GM21526 (cell line): ENCODE data around the gene TSPAN33.
"Not testable (repeated sequence)": the region's sequence is repeated elsewhere in the genome, so short reads cannot be mapped to it uniquely, and the experiment has no call there.

Source experiments
- ATAC-seq: cut with Tn5 transposase; IDR thresholded peaks from one replicate; pipeline ENCODE4 v1.9.1; 2021; ENCODE audit warnings: moderate library complexity; ENCODE audit not compliant: unreplicated experiment, low FRiP score

The TSPAN33 gene, protein sequence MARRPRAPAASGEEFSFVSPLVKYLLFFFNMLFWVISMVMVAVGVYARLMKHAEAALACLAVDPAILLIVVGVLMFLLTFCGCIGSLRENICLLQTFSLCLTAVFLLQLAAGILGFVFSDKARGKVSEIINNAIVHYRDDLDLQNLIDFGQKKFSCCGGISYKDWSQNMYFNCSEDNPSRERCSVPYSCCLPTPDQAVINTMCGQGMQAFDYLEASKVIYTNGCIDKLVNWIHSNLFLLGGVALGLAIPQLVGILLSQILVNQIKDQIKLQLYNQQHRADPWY

DNA sequence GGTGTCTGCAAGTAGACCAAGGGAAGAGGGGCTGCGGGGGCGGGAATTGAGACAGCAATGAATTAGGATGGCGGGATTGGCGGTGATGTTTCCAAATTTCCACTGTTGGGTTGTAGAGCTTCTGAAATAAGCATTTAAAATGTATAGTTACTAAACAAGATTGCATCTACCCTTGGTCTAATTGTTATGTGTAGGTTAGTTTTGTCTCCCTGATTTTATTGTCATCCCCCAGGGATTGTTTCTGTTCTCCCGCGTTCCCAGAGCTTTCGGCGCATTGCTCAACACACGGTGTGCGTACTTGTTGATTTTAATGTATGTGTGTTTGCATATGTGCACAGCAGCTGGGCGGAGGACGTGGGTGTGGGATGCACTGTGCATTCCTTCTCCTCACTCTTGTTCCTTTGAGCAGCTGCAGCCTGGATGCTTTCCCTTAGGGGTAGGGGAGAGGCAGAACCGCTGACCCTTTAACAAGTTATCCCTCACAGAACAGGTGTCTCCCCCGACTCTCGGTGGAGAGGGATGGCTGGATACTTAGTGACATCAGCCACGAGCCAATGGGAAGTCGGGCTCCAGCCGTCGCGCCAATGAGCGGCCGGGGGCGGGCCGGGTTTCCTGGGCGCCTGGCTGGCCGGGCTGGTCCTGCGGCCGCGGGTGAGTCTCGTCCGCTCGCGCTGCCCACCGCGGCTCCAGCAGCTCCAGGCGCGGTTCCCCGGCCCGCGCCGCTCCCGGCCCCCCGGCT is at the start of gene TSPAN33:
TSPAN33 (plus strand) TSS at position 613 of the 739 bp plus-strand sequence. CDS start 274 bp downstream, outside the sequence.
- ATAC-seq = peak; percentile 70

DNA sequence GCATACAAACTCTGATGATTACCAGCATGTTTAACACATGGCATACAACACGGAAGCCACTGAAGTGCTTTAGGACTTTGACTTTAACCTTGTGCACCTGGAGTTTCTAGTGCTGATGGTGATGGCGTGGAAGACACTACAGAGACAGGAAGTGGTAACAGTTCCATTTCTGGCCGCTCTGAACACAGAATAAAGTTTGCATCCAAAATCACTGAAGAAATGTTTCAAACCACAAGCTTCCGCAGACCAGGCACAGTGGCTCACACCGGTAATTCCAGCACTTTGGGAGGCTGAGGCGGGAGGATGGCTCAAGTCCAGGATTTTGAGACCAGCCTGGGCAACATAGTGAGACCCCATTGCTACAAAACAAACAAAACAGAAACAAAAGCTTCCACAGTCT is 49.2 kb upstream of the TSPAN33 start:
- ATAC-seq = peak; percentile 67

DNA sequence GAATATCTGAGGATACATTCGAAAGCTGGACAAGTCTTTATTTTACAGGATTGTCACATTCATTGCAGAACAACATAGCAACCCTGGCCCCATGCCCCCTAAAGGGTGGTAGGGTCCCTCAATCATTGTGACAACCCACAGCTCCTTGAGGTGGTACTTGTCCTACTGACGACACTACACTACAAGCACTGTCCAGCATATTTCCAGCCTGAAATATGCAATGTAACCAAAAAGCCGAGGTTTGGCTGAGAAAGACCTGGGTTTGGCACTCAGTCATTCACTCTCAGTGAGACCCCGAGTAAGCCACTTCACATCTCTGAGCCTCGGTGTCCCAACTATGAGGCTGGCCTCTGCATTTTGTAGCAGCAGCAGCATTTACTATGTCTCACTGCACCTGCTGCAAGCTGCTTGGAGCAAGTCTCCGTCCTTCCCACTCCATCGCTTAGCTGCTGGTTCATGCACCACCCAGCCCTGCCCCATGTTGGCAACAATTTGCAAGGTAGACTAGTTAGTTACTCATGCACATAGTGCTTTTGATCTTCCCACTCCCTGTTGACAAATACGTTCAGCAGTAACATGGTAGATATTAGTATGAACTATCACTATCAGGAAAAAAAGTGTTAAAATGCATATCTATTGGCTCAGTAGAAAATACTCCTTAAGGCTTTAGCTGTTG is 46.0 kb upstream of the TSPAN33 start:
- no peak for ATAC-seq

DNA sequence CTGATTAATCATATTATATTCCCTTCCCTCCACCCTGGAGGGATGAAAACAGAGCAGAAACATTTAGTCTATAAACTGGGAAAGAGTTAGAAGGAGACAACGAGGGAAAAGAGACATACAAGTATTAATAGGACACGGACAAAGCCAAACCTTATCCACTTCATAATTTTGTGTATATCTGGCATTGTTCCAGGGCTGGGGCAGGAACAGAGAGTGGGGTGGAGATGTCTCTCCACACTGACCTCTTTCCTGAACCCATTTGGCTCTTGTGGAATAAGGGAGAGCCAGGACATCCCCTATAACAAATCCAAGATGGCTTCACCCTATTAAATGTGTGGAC is 43.7 kb upstream of the TSPAN33 start:
- ATAC-seq = no peak

DNA sequence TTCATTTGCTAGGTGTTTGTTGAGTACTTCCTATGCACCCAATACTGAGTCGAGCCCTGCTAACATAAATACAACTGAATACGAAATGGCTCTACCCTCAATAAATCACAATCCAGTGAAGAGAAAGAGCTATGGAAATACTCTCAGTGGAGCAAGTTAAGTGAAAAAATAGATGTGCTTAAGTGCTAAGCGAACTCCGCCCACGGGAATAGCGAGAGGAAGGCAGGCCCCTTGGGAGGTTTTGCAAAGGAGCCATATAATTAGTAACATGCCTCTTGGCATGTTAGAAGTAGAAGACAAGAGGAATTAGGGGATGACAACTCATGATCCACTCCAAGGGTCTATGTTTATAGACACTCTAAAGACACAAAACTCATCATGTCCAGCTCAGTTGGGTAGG is 42.8 kb upstream of the TSPAN33 start:
- ATAC-seq = no peak

DNA sequence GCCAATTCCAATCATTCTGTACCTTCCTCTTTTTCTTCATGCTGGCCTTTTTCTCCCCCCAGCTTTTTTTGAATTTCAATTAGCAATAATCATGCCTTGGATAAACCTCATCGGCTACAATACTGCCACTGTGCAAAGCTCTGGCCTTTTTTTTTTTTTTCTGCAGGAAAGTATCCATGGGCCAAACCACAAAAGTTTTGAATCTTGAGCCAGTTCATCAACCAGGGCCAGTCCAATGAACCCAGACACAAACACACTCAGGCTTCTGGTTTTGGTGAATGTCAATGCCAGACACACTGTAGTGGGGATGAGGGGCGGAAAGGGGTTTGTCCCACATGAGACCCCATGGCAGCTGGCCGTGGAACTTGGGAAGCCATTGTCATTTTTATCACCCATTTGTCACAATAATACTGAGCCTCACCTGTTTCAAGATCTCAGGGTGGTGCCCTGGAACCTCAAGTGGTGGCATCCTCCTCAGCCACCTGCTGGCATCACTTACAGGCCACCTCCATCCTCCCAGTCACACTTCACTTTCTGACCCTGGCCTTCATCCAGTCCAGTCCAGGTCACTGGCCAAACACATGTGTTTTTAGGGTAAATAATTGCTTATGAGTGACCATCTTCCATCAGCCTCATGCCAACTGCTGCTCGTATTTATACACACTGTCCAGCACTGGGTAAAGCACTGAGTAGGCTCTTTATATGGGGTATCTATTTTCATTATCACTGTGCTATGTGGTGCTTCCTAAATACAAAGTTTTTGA is 40.8 kb upstream of the TSPAN33 start:
- ATAC-seq = no peak

DNA sequence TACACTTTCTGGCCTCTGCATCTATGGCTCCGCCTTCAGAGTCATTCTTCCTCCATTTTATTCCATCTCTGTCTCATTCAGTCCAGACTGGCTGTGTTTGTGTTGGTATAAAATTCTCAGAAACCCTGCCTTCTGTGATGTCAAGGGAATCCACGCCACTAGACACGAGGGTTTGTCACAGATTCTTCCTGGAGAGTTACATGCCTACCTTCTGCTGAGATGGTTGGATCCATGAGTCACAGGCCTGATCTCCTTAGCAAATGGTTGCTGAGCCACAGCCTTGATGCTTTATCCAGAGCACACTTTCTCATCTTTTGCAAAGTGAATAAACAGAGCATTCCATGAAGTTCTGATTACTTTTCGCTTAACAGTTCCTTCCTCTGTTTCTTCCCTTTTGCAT is 35.9 kb upstream of the TSPAN33 start:
- ATAC-seq = no peak

DNA sequence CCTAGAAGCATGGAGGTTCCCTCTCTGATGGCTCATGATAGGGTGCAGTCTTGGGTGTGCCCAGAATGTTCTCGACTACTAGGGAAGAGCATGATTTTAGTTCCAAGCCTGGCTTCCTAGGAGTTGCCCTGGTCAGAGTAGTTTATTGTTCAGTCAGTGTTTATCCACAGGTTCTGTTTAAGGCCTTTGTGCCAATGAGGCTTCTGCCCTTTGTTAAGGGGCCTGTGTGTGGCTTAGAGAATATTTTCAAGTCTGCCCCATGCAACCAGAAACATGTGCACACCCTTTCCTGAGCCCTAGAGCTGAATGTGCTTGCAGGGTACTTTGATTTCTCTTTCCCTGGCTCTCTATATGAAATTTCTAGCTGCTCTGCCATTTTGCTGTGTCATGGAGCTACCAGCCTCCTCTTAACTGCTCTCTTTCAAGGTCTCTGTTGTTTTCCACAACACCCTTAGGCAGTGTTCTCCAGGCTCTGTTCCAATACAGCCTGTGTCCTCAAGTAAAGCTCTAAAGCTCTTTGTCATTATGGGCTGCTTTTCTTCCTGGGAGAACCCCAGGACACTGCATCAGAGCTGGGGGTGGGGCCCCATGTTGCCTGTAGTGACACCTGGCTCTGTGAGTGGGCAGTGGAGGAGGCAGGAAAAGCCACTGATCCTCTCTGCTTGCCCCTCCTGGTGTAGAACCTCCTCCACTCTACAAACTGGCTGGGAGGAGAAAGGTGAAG is 34.1 kb upstream of the TSPAN33 start:
- ATAC-seq = no peak

DNA sequence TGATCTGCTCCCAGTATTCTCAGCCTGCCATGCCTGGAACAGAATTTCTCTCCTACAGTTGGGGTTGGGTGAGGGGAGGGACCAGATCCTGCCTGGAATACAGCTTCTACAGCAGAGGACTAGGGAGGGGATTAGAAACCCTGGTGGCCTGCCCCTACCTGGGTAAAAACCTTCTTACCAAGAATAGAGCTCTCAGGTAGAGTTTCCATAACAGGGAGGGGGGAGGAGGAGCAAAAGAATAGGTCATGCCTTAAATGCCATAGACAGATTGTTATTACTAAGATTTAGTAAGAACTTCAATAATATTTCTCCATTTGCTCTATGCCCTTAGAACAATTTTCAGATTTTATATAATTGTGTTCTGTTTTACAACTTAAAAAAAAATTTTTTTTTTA is 33.5 kb upstream of the TSPAN33 start:
- ATAC-seq = no peak

DNA sequence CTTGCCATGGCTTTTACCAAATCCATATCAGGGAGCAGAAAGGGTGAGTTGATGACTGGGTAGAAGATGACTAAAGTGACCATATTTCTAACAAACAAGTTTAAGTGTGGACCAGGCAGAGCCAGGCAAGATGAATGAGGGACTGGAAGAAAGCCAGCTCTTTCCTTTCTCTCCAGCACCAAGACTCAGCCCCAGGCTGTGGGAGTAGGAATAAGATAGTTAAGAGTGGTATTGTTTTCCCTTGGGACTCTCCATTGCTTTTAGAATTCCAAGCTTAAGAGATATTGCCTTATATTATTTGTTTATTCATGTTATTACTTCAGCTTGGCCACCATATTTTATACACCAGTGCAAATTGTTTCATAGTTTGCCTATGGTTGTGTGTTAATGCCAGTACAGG is 28.8 kb upstream of the TSPAN33 start:
- ATAC-seq = no peak

DNA sequence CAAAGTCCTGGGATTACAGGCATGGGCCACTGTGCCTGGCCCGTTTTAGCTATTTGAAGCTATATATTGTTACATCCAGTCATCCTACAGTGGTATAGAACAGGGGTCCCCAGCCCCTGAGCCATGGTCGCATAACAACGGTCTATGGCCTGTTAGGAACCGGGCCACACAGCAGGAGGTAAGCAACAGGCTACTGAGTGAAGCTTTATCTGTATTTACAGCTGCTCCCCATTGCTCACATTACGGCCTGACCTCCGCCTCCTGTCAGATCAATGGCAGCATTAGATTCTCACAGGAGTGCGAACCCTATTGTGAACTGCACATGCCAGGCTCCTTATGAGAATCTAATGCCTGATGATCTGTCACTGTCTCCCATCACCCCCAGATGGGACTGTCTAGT is 26.3 kb upstream of the TSPAN33 start:
- no peak for ATAC-seq

DNA sequence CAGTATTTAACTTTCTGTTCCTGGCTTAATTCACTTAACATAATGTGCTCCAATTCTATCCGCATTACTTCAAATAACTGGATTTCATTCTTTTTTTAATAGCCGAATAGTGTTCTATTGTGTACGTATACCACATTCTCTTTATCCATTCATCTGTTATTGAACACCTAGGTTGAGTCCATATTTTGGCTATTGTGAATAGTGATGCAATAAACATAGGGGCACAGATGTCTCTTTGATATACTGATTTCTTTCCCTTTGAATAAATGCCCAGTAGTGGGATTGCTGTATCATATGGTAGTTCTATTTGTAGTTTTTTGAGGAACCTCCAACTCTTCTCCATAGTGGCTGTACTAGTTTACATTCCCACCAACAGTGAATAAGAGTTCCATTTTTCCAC is 25.5 kb upstream of the TSPAN33 start:
- ATAC-seq = no peak

DNA sequence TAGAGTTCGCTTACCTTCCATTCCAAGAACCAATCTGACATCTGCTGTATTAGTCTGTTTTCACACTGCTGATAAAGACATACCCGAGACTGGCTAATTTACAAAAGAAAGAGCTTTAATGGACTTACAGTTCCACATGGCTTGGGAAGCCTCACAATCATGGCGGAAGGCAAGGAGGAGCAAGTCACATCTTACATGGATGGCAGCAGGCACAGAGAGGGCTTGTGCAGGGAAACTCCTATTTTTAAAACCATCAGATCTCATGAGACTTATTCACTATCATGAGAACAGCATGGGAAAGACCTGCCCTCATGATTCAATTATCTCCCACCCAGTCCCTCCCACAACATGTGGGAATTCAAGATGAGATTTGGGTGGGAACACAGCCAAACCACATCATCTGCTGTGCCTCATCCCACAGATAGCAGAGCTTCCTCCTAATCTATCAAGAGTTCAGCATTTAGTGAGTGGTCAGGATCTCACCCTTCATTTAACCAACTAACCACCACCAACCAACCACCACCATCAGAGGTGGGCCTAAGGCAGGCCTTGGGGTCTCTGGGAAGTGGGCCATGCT is 22.9 kb upstream of the TSPAN33 start:
- ATAC-seq = not testable (repeated sequence)

DNA sequence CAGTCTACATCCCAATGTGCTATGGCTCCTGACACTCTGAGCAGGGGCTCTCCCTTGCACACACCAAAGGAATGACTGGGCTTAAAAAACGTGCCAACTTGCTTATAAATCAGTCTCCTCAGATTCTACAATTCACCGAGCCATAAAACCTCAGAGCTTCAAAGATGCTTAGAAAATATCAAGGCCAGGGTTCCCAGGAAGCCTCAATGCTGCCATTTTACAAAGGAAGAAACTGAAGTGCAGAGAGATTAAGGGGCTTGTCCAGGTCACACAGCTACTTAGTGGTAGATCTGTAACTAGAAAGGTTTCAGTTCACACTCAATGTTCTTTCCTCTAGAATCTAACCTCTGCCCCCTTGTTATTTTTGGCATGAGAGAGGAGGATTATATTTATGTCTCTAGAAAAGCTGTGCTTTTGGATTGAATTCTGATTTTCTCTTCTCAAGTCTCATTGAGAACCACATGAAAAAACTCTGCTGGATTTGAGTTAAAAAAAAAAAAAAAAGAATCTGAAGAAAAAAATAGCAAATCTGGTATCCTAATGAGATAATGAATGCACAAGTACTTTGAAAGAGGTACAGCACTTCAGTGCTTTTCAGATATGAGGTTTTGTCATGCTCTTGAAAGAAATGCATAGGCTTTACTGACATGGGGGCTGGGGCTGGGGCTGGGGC is 22.3 kb upstream of the TSPAN33 start:
- ATAC-seq = peak; percentile 48

DNA sequence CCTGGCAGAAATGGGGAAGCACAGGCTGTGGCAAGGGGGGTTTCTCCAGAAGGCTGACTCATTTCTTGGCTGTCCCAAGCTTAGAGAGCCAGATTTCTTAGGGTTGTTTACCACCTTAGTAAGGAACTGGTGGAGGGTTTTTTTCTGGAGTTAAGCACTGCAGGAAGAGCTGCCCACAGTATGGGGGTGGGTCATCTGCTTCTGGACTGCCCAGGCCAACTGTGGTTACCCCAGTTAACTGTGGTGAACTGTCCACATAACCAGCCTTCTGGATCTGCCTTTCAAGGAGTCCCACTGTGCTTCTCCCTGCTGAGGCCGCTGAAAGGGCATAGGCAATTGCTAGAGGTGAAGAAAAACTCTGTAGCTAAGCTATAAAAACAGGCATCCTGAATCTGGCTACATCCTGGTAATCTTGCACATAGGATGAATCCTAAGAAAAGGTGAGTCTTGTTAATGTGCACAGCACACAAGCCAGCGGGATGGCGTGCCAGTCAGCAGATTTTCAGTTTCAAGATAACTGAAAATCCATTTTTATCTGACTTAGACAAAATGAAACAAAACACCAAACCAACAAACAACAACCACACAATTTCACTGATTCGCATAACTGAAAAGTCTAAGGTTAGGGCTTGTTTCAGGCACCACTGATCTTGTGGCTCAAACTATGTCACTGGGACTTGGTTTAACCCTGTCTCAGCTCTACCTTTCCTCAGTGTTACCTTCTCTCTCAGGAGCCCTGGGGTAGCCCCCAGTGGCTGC is 21.6 kb upstream of the TSPAN33 start:
- peak; percentile 51 for ATAC-seq

DNA sequence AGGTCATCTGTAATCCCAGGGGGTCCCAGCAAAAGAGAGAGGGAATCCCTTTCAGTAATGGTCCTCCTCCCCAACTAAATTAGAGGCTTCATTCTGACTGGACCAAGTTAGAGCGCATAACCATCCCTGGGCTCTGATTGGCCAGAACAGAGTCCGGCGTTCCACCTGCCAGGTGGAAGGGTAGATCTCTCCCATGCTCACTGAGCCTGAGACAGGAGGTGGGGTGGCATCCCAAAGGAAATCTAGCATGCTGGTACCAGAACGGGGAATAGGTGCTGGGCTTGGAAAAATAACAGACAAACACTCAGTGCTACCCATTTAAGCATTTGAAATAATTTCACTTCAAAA is 21.0 kb upstream of the TSPAN33 start:
- ATAC-seq = peak; percentile 31

DNA sequence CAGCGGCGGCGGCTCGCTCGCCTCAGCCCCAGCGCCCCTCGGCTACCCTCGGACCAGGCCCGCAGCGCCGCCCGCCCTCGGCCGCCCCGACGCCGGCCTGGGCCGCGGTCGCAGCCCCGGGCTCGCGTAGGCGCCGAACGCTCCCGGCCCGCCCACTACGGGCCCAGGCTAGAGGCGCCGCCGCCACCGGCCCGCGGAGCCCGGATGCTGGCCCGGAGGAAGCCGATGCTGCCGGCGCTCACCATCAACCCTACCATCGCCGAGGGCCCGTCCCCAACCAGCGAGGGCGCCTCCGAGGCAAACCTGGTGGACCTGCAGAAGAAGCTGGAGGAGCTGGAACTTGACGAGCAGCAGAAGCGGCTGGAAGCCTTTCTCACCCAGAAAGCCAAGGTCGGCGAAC is 18.2 kb upstream of the TSPAN33 start:
- ATAC-seq = no peak

DNA sequence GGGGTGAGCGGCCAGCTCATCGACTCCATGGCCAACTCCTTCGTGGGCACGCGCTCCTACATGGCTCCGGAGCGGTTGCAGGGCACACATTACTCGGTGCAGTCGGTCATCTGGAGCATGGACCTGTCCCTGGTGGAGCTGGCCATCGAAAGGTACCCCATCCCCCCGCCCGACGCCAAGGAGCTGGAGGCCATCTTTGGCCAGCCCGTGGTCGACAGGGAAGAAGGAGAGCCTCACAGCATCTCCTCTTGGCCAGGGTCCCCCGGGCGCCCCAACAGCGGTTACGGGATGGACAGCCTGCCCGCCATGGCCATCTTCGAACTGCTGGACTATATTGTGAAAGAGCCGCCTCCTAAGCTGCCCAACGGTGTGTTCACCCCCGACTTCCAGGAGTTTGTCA is 17.4 kb upstream of the TSPAN33 start:
- no peak for ATAC-seq

DNA sequence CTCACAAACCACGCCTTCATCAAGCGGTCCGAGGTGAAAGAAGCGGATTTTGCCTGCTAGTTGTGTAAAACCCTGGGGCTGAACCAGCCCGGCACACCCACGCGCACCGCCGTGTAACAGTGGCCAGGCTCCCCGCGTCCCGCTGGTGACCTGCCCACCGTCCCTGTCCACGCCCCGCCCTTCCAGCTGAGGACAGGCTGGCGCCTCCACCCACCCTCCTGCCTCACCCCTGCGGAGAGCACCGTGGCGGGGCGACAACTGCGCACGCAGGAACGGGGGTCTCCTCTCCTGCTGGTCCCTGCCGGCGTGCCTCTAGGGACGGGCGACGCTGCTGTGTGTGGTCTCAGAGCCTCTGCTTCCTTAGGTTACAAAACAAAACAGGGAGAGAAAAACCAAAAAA is 16.9 kb upstream of the TSPAN33 start:
- ATAC-seq = no peak
